ENCODE data around the gene NOVA2.

The NOVA2 gene

GRCh38 chr19:45887200-45887710 lies 86.4 kb downstream of the NOVA2 start:
- no peak for DNase-seq

- peak; percentile 96 for DNase-seq
These were observed 87.1 kb downstream of the NOVA2 start for GRCh38 chr19:45886427-45887199.

- DNase-seq = peak; percentile 92
These were observed 87.9 kb downstream of the NOVA2 start, which contains the start of gene IRF2BP1 for GRCh38 chr19:45885556-45886426. Gene IRF2BP1 (minus strand): TSS chr19:45886141. CDS start chr19:45885774, 367 bp downstream.

- peak; percentile 16 for DNase-seq
These were observed 88.7 kb downstream of the NOVA2 start for GRCh38 chr19:45884682-45885555.

- no peak for DNase-seq
These were observed 89.6 kb downstream of the NOVA2 start for GRCh38 chr19:45883881-45884681.

Data from hematopoietic multipotent progenitor cell treated with erythropoietin and hydrocortisone succinate and interleukin-3 and kit ligand, for 8 days (in vitro differentiated cells).